HG03354 (cell line): ENCODE measurements around the gene C1R.
"Not testable (repeated sequence)": the region's sequence is repeated elsewhere in the genome, so short reads cannot be mapped to it uniquely, and the experiment has no call there.

Experiments used
- ATAC-seq: cut with Tn5 transposase; IDR thresholded peaks from one replicate; pipeline ENCODE4 v1.9.1; 2021; ENCODE audit warnings: mild to moderate bottlenecking; ENCODE audit not compliant: unreplicated experiment, poor library complexity, severe bottlenecking

C1R gene

GRCh38 chr12:7075939-7076338, 16.3 kb downstream of the C1R start:
- no peak for ATAC-seq

GRCh38 chr12:7075518-7075917, 16.7 kb downstream of the C1R start:
- no peak for ATAC-seq

GRCh38 chr12:7073946-7074345, 18.3 kb downstream of the C1R start:
- no peak for ATAC-seq

GRCh38 chr12:7072554-7072953, 19.7 kb downstream of the C1R start:
- no peak for ATAC-seq

GRCh38 chr12:7072035-7072434, 20.2 kb downstream of the C1R start:
- ATAC-seq, result no peak

GRCh38 chr12:7069386-7069785, 22.9 kb downstream of the C1R start:
- ATAC-seq, result no peak

GRCh38 chr12:7068994-7069346, 23.3 kb downstream of the C1R start:
- no peak for ATAC-seq

- no peak for ATAC-seq
These were observed 23.8 kb downstream of the C1R start for GRCh38 chr12:7068240-7068993.

GRCh38 chr12:7067096-7067495, 25.1 kb downstream of the C1R start:
- ATAC-seq, result no peak

- no peak for ATAC-seq
These were observed 25.6 kb downstream of the C1R start for GRCh38 chr12:7066596-7066995.

GRCh38 chr12:7065073-7065623, 27.1 kb downstream of the C1R start:
- no peak for ATAC-seq

GRCh38 chr12:7064516-7064915, 27.7 kb downstream of the C1R start:
- ATAC-seq, result no peak

- no peak for ATAC-seq
These were observed 30.6 kb downstream of the C1R start for GRCh38 chr12:7061596-7061995.

GRCh38 chr12:7061138-7061537, 31.1 kb downstream of the C1R start:
- ATAC-seq, result no peak

- ATAC-seq, result no peak
These were observed 31.8 kb downstream of the C1R start, which contains the start of gene C1S for GRCh38 chr12:7060353-7060954. C1S (plus strand) TSS chr12:7060718; CDS start chr12:7061913, 1,195 bp downstream.

GRCh38 chr12:7059780-7060179, 32.5 kb downstream of the C1R start:
- ATAC-seq, result no peak

GRCh38 chr12:7058850-7059395, 33.3 kb downstream of the C1R start:
- no peak for ATAC-seq

- ATAC-seq, result no peak
These were observed 33.9 kb downstream of the C1R start for GRCh38 chr12:7058163-7058845.

- ATAC-seq, result not testable (repeated sequence)
These were observed 36.5 kb downstream of the C1R start for GRCh38 chr12:7055736-7056135.

- no peak for ATAC-seq
These were observed 37.3 kb downstream of the C1R start for GRCh38 chr12:7054925-7055324.
